Memory B cell (primary cell): ENCODE measurements around the gene DHX40.
A peak's percentile ranks its signal among the peaks of the same experiment; 100 is the strongest.
"Not testable (repeated sequence)": the region's sequence is repeated elsewhere in the genome, so short reads cannot be mapped to it uniquely, and the experiment has no call there.

ENCODE experiments used
- ATAC-seq: fragments of 150-1000 bp; cut with Tn5 transposase; 2 replicates; pipeline ENCODE4 v1.10.0; 2021; ENCODE audit warnings: low read depth, mild to moderate bottlenecking, moderate library complexity
- DNase-seq, 2 donors: peaks; one replicate each; pipeline ENCODE4 v3.0.0; 2022; ENCODE audit warnings: low spot score in 2 of 2
- H3K27ac Mint-ChIP-seq: one replicate; pipeline ENCODE4 v1.8.0; 2022; ENCODE audit warnings: mild to moderate bottlenecking, moderate library complexity, mixed read lengths
- H3K27me3 Mint-ChIP-seq: one replicate; pipeline ENCODE4 v1.8.0; 2022; ENCODE audit warnings: mixed read lengths
- H3K36me3 Mint-ChIP-seq: one replicate; pipeline ENCODE4 v1.8.0; 2022; ENCODE audit warnings: mild to moderate bottlenecking, mixed read lengths
- H3K4me1 Mint-ChIP-seq: one replicate; pipeline ENCODE4 v1.8.0; 2022; ENCODE audit warnings: mixed read lengths
- H3K4me3 Mint-ChIP-seq: one replicate; pipeline ENCODE4 v1.8.0; 2022; ENCODE audit warnings: mild to moderate bottlenecking, moderate library complexity, mixed read lengths
- H3K9me3 Mint-ChIP-seq: one replicate; pipeline ENCODE4 v1.8.0; 2022; ENCODE audit warnings: mixed read lengths

DHX40 gene, protein sequence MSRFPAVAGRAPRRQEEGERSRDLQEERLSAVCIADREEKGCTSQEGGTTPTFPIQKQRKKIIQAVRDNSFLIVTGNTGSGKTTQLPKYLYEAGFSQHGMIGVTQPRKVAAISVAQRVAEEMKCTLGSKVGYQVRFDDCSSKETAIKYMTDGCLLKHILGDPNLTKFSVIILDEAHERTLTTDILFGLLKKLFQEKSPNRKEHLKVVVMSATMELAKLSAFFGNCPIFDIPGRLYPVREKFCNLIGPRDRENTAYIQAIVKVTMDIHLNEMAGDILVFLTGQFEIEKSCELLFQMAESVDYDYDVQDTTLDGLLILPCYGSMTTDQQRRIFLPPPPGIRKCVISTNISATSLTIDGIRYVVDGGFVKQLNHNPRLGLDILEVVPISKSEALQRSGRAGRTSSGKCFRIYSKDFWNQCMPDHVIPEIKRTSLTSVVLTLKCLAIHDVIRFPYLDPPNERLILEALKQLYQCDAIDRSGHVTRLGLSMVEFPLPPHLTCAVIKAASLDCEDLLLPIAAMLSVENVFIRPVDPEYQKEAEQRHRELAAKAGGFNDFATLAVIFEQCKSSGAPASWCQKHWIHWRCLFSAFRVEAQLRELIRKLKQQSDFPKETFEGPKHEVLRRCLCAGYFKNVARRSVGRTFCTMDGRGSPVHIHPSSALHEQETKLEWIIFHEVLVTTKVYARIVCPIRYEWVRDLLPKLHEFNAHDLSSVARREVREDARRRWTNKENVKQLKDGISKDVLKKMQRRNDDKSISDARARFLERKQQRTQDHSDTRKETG

DNA sequence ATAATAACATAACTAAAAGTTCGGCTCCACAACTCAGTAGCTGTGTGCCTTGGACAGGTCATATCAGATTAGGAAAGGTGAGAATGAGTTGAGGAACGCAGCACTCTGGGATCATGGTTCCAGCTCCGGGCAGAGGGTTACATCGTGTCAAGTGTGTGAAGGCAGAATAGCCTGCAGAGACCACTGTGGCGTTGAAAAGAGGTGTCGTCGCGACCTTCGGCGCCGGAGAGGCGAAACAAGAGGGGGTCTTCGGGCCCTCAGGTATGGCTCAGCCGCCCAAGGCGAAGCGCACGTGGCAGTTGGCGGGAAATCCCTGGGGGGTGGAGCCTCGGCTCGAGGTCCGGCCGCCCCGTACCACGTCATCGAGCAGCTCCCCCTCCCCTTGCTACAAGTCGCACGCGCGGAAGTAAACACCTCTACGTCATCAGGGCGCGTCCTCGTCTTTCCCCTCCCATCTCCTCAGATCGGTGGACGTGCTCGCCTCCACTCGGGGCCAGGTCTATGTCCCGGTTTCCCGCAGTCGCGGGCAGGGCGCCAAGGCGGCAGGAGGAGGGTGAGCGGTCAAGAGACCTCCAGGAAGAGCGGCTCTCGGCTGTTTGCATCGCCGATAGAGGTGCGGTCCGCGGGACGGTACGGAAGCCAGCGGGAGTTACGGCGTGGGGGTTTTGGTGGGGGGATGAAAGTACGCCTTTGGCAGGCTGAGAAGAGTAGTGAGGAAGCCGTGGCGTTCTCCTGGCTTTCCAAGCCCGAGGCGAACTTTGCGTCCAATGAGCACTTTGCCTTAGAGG, at the start of gene DHX40:
TSS of gene DHX40 (plus strand) at position 440 of the 788 bp plus-strand sequence. CDS start at position 502, 62 bp downstream.
- Mint-ChIP-seq H3K27me3 (no peaks in the 10 kb centered on the region), H3K27ac (peak within 1 kb of the TSS; percentile 96), H3K9me3 (no peaks in the 10 kb centered on the region), H3K4me3 (peak within 1 kb of the TSS; percentile 92), H3K4me1 (no peaks in the 10 kb centered on the region), H3K36me3 (no peaks in the 10 kb centered on the region)
- peak; percentile 90 for ATAC-seq
- DNase-seq, result peak; percentile 93 to 94

DNA sequence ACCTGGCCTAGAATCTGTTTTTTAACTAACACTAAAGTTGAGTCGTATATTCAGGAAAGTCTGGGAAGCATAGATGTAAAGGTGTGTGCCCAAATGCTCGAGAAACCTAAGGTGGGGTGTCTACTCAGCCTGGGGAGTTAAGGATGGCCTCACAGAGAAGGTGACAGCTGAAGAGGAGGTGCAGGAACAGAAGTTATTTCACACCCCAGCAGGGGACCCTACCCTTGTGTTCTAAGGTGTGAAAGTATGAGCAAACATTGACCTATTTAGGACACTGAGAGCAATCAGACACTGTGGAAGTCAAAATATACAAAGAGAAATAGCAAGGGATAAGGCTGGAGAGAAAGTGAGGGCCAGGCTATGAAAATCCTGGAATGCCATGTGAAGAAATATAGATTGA, 49.0 kb upstream of the DHX40 start:
- H3K4me1 Mint-ChIP-seq, result peaks cover 2% of the 10 kb centered on the region
- no peaks in the 10 kb centered on the region for H3K36me3 Mint-ChIP-seq
- H3K9me3 Mint-ChIP-seq, result no peaks in the 10 kb centered on the region
- no peak overlapping the region for H3K4me3 Mint-ChIP-seq
- H3K27ac Mint-ChIP-seq, result no peak overlapping the region
- ATAC-seq (no peak), DNase-seq (no peak)
- peaks cover 5% of the 10 kb centered on the region for H3K27me3 Mint-ChIP-seq

DNA sequence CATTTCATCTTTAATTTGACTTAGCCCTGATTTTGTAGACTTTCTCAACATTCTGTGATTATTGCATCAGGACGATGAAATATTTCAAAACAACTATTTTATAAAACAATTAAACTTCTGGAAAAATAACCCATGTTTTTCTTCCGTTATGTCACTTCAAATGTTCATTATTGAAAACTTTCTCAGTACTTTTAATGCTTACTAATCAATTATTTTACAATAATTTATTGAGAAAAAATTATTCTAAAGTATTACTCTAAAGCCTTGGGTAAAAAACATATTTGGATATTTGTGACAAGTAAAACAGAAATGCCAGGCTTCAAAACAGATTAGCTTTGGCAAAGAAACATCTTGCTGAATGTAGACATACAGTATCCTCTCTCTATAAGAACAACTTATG, 46.3 kb upstream of the DHX40 start:
- H3K4me1 Mint-ChIP-seq, result peaks cover 4% of the 10 kb centered on the region
- DNase-seq, result no peak
- H3K36me3 Mint-ChIP-seq, result no peaks in the 10 kb centered on the region
- H3K4me3 Mint-ChIP-seq, result no peak overlapping the region
- peaks cover 5% of the 10 kb centered on the region for H3K27me3 Mint-ChIP-seq
- H3K9me3 Mint-ChIP-seq, result no peaks in the 10 kb centered on the region
- no peak overlapping the region for H3K27ac Mint-ChIP-seq
- ATAC-seq, result no peak

DNA sequence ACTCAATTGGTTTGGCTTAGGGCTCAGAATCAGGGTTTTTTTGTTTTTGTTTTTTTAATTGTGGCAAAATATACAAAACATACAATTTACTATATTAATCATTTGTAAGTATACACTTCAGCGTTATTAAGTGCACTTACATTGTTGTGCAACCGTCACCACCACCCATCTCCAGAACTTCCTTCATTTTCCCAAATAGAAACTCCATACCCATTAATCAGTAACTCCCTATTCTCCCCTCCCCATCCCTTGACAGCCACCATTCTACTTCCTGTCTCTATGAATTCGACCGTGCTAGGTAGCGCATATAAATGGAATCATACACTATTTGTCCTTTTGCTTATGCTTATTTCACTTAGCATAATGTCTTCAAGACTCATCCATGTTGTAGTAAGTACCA, 45.2 kb upstream of the DHX40 start:
- Mint-ChIP-seq H3K27ac (no peak overlapping the region), H3K4me1 (peaks cover 4% of the 10 kb centered on the region), H3K27me3 (peaks cover 5% of the 10 kb centered on the region), H3K9me3 (no peaks in the 10 kb centered on the region), H3K4me3 (no peak overlapping the region), H3K36me3 (no peaks in the 10 kb centered on the region)
- ATAC-seq (no peak), DNase-seq (no peak)

DNA sequence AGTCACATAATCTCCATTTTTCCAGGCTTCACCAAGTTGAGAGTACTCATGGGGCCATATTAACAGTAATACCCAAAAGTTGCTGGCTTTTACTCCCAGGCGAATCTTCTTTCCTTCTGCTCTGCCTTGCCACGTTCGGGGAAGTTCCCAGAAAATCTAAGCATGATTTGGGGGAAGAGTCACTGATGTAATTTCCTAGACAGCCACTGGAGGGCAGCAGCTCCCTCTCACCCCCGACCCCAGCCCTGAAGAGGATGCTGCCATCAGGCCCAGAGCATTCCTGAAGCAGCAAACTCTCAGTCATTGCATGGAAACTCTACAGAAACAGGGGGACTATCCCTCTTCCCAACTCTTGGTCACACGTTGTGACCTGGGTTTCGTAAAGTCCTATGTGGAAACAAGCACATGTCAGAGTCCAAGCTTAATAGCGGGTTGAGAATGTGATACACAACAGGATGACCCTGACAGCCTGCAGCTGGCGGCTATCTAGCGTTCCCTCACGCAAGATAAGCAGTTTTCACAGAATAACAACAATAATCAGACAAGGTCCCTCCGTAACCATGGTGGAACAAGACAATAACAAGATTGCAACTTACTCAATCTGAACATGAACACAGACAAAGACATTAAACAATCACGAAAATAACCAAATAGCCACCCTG, 43.8 kb upstream of the DHX40 start:
- DNase-seq, result peak; percentile 59 to 63
- Mint-ChIP-seq H3K36me3 (no peaks in the 10 kb centered on the region), H3K9me3 (no peaks in the 10 kb centered on the region), H3K27ac (no peak overlapping the region), H3K4me1 (peaks cover 4% of the 10 kb centered on the region), H3K27me3 (peaks cover 5% of the 10 kb centered on the region), H3K4me3 (no peak overlapping the region)
- peak; percentile 74 for ATAC-seq

DNA sequence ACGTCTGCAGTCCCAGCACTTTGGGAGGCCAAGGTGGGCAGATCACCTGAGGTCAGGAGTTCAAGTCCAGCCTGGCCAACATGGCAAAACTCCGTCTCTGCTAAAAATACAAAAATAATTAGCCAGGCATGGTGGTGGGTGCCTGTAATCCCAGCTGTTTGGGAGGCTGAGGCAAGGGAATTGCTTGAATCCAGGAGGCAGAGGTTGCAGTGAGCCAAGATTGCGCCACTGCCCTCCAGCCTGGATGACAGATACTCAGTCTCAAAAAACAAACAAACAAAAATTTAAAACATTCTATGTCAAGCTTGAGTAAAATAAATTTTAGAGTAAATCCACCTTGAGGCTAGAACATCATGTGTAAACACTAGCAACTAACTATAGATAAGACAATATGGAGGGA, 40.5 kb upstream of the DHX40 start:
- not testable (repeated sequence) for H3K27ac Mint-ChIP-seq, DNase-seq, H3K4me1 Mint-ChIP-seq, ATAC-seq, H3K9me3 Mint-ChIP-seq, H3K4me3 Mint-ChIP-seq, H3K36me3 Mint-ChIP-seq
- peaks cover 10% of the 10 kb centered on the region for H3K27me3 Mint-ChIP-seq

DNA sequence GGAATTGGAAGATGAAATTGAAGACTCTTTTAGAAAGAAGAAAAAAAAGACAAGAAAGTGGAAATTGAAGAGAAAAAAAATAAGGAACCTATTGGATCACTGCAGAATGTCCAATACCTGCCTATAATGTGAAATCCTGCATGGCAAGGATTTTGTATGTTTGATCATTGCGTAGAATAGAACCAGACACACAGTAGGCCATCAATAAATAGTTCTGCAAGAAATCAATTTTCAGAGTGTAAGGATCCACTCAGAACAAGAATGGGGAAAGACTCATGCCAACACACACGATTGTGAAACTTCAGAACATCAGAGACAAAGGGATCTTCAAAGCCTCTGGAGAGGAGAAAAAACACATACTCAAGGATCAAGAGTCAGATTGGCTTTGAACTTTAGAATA, 39.7 kb upstream of the DHX40 start:
- peaks cover 7% of the 10 kb centered on the region for H3K27me3 Mint-ChIP-seq
- no peak for DNase-seq
- H3K4me3 Mint-ChIP-seq, result no peak overlapping the region
- peaks cover 4% of the 10 kb centered on the region for H3K4me1 Mint-ChIP-seq
- H3K9me3 Mint-ChIP-seq, result no peaks in the 10 kb centered on the region
- H3K27ac Mint-ChIP-seq, result no peak overlapping the region
- H3K36me3 Mint-ChIP-seq, result no peaks in the 10 kb centered on the region
- ATAC-seq, result no peak

DNA sequence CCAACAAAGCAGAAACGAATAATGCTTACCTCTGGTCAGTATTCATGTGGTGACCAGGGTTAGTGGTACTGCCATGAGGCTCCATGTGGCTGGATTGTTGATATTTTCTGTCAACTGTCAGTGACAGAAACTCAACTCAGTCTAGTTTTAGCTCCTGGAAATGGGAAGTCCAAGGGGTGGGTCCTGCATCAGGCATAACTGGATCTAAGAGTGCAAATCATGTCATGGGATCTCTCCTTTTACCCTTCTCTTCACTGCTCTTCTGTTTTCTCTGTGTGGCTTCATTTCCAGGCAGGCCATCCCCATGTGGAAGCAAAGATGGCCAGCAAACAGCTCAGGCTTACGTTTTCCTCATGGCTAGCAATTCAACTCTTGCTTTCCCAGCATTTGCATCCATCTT, 39.0 kb upstream of the DHX40 start:
- Mint-ChIP-seq H3K4me1 (peaks cover 3% of the 10 kb centered on the region), H3K9me3 (no peaks in the 10 kb centered on the region), H3K27me3 (peaks cover 8% of the 10 kb centered on the region), H3K36me3 (no peaks in the 10 kb centered on the region), H3K27ac (no peak overlapping the region), H3K4me3 (no peak overlapping the region)
- no peak for DNase-seq
- ATAC-seq, result no peak

DNA sequence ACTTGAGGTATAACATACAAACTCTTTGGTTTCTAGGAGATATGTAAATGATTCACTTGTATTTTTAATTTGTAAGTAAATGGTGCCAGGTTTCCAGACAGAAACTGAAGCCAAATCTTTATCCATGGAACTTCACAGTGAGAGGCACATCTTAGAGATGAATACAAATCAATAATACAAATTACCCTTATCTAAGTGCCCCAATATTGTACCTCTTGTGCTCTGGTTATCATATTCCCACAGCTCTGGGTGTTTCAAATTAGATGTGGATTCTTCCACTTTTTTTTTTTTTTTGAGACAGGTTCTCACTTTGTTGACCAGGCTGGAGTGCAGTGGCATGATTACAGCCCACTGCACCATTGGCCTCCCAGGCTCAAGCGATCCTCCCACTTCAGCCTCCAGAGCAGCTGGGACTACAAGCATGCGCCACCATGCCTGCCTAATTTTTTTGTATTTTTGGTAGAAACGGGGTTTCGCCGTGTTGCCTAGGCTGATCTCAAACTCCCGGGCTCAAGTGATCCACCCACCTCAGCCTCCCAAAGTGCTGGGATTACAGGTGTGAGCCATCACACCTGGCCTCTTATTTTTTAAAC, 38.0 kb upstream of the DHX40 start:
- Mint-ChIP-seq H3K4me1 (no peaks in the 10 kb centered on the region), H3K4me3 (no peak overlapping the region), H3K27me3 (peaks cover 8% of the 10 kb centered on the region), H3K36me3 (no peaks in the 10 kb centered on the region), H3K9me3 (no peaks in the 10 kb centered on the region), H3K27ac (no peak overlapping the region)
- DNase-seq (no peak), ATAC-seq (no peak)

DNA sequence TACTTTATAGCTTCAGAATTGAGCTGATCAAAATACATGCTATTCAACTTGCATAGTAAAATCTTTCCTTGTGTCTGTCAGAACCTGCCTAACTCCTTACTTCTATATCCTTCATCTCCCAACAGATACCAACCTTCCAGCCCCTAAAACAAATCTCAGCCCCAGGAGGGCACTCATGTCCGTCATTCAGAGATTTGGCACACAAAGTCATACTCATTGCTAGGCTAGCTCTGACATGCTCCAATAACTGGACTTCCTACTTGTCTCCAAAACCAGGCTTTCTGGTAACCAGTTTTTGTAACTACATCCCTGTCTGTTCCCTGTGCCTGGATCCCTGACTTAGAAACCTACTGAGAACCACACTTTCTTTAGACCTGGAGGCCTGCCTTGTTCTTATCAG, 37.5 kb upstream of the DHX40 start:
- H3K27ac Mint-ChIP-seq, result no peak overlapping the region
- DNase-seq (no peak), ATAC-seq (no peak)
- H3K36me3 Mint-ChIP-seq, result no peaks in the 10 kb centered on the region
- no peaks in the 10 kb centered on the region for H3K9me3 Mint-ChIP-seq
- H3K4me1 Mint-ChIP-seq, result no peaks in the 10 kb centered on the region
- H3K27me3 Mint-ChIP-seq, result peaks cover 8% of the 10 kb centered on the region
- H3K4me3 Mint-ChIP-seq, result no peak overlapping the region

DNA sequence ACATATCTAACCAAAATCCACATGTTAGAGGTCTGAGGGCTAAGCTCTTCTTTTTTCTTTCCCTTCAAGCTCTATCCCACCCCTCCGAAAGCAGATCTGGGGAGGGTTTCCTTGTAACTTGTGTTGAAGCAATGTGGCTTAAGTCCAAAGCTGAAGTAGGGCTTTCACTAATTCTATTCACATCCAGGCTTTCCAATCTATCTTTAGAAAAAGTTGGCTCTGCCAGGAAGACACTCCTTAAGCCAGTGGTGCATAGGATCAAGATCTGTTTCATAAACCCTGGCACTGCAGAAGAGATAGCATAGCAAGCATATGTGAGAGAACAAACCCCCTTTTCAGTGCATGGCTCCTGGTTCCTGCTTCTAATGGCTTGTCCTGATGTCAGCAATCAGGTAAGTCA, 34.9 kb upstream of the DHX40 start:
- Mint-ChIP-seq H3K27me3 (peaks cover 8% of the 10 kb centered on the region), H3K4me3 (no peak overlapping the region), H3K9me3 (peaks cover 2% of the 10 kb centered on the region), H3K4me1 (peaks cover 3% of the 10 kb centered on the region), H3K27ac (no peak overlapping the region), H3K36me3 (no peaks in the 10 kb centered on the region)
- DNase-seq (no peak), ATAC-seq (no peak)

DNA sequence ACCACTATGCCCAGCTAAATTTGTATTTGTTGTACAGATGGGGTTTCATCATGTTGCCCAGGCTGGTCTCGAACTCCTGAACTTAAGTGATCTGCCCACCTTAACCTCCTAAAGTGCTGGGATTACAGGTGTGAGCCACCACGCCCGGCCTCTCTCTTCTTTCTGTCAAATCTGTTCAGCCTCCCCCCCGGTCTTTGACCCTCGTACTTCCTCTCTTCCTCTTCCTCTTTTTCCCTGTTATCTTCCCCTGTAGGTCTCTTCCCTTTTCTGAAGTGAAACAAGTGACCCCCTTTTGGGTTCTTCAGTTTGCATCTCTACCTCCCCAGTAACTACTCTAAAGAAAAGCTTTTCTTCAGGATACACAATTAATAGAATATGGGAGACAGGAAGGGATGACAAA, 31.7 kb upstream of the DHX40 start:
- Mint-ChIP-seq H3K4me3 (no peak overlapping the region), H3K36me3 (no peaks in the 10 kb centered on the region), H3K27me3 (peaks cover 9% of the 10 kb centered on the region), H3K27ac (no peak overlapping the region), H3K4me1 (peaks cover 7% of the 10 kb centered on the region), H3K9me3 (peaks cover 7% of the 10 kb centered on the region)
- DNase-seq, result no peak
- peak; percentile 49 for ATAC-seq

DNA sequence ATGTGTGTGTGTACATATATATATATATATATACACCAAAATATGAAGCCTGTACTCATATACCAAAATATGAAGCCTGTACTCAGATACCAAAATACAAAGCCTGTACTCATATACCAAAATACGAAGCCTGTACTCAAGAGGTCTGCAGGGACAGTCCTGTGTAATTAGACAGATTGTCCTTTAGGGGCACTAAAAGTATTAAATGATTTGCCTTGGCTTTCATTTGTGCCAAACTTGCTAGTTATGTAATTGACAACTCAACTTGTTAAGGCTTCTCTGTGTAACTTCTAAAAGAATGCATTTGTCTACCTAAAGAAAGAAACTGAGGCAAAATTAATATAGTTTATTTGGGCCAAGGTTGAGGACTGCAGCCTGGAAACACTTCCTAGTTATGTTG, 30.8 kb upstream of the DHX40 start:
- Mint-ChIP-seq H3K27me3 (peaks cover 8% of the 10 kb centered on the region), H3K4me3 (no peak overlapping the region), H3K27ac (no peak overlapping the region), H3K36me3 (no peaks in the 10 kb centered on the region), H3K4me1 (peaks cover 7% of the 10 kb centered on the region), H3K9me3 (peaks cover 7% of the 10 kb centered on the region)
- ATAC-seq, result no peak
- DNase-seq, result no peak
